Cardiac septum (tissue), 1 donor: ENCODE results near the gene GFI1B. TPM values are rescaled to one million over a fixed set of nuclear protein-coding genes. Genes with fewer than 3 reads are reported as not detected.
"Not testable (repeated sequence)": the region's sequence is repeated elsewhere in the genome, so short reads cannot be mapped to it uniquely, and the experiment has no call there.

Experiments used
- DNase-seq: peaks from one replicate; pipeline ENCODE4 v3.0.0-alpha.2; 2020; ENCODE audit warnings: low spot score
- intact Hi-C: fragments of 100-400 bp; cut with DNase I; formaldehyde crosslinking; loops from one replicate; pipeline ENCODE4 v1.14.0; 2022
- total RNA-seq: library from RNA; stranded (reverse); fragmentation: NEBNext Ultra II Directional; extraction: Animal tissue kit (Norgen Biotek cat#: 25700); gene quantifications from one replicate; pipeline ENCODE4 v1.2.1, GENCODE V29; 2021
- donor health status: DM: no; HTN: no; CAD: no.

Gene GFI1B
- total RNA-seq, 1 donor from 2014 or later = not detected

DNA sequence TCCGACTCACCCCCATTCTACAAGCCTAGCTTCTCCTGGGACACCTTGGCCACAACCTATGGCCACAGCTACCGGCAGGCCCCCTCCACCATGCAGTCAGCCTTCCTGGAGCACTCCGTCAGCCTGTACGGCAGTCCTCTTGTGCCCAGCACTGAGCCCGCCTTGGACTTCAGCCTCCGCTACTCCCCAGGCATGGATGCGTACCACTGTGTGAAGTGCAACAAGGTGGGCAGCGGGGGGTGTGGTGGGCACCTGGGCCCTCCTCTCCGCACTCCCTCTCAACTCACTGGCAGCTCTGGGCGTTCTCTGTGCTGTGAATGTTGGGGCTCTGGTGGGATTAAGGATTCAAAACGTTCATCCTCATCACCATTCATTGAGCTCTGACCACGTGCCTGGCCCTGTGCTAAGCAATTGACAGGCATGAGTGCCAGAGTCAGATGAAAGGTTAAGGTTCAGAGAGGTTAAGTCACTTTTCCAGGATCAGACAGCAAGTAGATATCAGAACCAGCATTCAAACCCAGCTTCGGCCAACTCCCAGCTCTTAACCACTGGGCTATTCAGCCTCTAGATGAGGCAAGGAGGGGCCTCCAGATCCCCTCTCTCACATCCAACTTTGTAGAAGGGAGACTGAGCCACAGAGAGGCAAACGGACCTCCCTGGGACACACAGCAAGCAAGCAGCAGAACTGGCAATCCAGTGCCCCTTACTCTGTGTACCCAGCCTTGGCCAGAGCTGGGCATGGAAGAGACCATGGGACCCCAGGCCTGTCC, 9.9 kb downstream of the GFI1B start:
- DNase-seq = no peak
- intact Hi-C loops = no loop called here

DNA sequence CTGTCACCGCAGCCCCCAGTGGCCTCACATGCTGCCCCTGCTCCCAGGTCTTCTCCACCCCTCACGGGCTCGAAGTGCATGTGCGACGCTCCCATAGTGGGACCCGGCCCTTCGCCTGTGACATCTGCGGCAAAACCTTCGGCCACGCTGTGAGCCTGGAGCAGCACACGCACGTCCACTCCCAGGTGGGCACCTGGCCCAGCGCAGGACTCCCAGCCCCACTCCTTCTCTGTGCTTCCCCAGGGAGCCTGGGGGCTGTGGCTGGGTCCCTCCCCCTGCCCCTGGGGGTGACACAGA, 10.5 kb downstream of the GFI1B start:
- DNase-seq = no peak
- intact Hi-C loops = no loop called here

DNA sequence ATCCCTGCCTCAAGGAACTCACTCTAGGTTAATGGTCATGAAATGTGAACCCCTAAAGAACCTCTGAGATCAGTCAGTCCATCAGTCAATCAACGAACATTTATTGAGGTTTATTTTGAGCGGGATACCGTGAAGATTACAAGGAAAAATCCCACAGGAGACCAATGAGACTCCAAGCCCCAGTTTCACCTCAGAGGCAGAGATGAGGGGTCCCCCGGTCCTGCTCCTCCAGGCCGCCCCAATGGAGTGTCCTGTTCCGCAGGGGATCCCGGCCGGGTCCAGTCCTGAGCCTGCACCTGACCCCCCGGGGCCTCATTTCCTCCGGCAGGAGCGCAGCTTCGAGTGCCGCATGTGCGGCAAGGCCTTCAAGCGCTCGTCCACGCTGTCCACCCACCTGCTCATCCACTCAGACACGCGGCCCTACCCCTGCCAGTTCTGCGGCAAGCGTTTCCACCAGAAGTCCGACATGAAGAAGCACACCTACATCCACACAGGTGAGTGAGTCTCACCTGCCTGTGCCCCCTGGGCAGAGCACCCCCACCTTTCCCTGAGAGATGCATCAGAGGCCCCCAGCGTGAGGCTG, 11.0 kb downstream of the GFI1B start:
- DNase-seq = no peak
- intact Hi-C loops = no loop called here

DNA sequence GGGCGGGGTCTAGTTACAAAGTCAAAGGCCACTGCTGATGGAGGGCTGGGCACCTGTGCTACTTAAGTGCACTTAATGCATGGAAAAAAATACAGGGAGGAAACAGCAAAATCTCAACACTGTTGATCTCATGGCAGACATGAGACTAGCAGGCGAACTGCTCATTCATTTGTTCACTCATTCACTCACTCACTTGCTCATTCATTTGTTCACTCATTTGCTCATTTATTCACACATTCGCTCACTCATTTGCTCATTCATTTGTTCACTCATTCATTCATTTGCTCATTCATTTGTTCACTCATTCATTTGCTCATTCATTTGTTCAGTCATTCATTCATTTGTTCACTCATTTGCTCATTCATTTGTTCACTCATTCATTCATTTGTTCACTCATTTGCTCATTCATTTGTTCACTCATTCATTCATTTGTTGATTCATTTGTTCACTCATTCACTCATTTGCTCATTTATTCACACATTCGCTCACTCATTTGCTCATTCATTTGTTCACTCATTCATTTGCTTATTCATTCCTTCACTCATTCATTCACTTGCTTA, 11.6 kb downstream of the GFI1B start:
- intact Hi-C loops, DNase-seq: not testable (repeated sequence)

DNA sequence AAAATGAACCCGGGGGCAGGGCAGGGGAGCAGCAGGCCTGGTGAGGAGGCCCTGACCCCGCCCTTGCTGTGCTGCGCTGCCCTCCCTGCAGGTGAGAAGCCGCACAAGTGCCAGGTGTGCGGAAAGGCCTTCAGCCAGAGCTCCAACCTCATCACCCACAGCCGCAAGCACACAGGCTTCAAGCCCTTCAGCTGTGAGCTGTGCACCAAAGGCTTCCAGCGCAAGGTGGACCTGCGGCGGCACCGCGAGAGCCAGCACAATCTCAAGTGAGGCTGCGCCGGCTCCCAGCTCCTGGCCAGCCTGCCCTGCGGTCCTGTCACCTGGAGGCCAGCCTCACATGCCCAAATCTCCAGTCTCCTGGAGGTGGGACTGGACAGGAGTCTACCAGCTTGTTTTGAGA, 12.3 kb downstream of the GFI1B start:
- no peak for DNase-seq
- intact Hi-C loops = no loop called here

DNA sequence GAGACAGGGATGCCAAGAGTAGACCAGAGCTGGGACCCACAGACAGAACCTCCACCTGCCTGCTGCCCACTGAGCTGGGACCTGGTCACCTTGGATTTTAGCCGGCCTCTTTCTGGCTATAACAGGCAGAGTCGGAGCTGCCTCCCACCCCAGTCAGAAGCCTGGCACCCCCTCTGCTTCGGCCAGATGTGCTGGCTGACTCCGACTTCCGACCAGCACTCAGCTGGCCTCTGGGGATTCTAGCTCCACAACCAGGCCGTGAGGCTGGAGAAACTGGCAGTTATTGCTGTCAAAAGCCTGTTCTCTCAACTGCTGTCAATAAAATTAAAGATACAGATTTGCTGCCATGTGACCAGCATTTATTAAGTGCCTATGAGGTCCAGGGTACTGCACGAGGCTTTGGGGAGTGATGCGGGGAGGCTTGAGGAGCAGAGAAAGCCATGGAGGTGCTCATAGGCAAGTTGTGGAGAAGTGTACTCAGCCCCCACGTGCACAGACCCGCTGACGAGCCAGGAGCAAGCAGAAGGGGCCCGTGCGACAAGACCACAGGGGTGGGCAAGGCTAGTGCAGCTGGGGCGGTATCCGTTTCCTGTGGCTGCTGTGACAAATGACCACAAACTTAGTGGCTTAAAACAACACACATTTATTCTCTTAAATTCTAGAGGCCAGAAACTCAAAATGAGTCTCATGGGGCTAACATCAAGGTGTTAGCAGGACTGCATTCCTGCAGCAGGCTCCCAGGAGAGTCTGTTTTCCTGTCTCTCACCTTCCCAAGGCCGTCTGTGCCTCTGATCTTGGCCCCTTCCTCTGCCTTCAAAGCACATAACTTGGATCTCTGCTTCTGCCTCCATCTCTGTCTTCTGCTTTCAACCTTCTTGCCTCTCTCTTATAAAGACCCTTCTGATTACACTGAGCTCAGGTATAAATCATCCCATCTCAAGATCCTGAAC, 13.1 kb downstream of the GFI1B start:
- intact Hi-C loops = no loop called here

DNA sequence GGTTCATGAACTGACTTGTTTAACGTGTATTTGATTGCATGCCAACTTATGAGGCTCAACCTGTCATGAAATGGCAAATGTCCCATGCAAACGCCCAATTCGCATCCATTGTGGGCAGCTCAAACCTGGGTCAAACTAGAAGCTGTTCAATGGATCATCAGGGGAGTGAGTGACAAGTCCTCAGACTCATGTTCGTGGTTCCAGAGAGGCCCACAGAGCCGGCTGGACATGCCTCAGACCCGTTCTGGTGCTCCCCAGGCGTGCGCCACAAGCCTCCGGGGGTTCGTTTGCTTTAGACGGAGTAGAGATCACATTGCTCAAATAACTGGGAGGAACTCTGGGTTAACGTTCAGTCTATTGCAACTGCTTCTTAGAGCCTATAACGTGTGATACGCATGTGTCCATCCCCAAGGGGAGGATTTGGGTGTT, 15.0 kb downstream of the GFI1B start:
- DNase-seq = no peak
- intact Hi-C loops = no loop called here

More for the DNA sequence above, 13.1 kb downstream of the GFI1B start:
- no peak for DNase-seq

DNA sequence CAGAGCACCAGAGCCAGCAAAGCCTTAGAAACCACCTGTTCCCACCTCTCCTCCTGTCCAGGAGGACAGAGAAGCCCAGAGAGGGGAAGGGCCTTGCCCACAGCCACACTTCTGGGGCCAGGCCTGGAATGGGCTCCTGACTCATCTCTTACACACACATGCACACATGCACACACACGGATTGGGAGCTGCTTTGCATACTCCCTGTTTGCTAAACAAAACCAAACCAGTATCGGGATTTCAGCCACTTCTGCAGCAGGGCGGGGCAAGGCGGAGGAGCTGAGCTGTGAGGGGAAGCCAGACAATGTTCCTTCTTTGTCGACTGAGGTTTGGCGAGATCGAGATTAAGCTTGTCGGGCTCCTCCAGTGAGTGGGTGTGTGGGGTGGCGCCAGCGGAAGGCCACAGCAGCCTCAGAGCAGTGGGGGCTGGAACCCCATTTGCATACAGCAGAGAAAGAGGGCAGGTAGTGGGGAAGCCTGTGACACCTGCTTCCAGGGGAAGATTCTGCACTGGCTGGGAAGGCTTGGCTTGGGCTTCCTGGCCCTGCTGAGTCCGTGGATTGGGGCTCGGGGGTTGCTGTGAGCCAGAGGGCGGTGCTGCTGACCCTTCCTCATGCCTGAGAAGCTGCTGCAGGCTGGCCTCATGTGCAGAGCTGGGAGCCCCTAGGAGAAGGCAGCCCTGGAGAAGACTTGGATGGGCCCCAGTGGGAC, 16.1 kb downstream of the GFI1B start:
- no peak for DNase-seq
- intact Hi-C loops = no loop called here

DNA sequence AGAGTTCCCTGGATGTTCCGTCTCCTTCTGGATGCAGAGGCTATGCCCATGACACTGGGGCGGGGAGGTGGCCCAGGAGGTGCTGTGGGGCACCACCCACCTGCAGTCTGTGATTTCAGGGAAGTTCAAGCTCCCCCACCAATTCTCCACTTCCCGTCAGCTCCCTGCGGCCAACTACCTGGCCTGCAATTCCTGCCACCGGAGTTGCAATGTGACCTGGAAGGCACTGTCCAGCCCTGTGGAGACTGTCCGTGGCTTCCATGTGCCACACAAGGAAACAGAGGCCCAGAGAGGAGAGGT, 16.6 kb downstream of the GFI1B start:
- no peak for DNase-seq
- intact Hi-C loops = no loop called here

DNA sequence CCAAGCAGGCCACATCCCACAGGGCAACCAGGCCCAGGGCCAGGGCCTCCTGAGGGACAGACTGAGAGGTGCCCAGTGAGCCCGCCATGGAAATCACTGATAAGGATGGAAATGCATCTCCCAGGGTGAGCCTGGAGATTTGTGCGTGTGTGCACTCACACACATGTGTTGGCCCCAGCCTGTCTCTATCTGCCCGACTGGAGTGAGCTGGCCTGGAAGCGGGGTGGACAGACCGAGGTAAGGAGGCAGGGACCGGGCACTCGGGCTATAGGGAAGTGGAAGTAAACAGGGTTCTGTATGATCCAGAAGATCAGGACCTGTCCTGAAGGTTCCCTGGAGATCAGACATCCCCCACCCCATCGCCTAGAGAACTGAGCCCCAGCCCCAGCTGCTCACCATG, 17.4 kb downstream of the GFI1B start:
- DNase-seq = no peak
- intact Hi-C loops = no loop called here

DNA sequence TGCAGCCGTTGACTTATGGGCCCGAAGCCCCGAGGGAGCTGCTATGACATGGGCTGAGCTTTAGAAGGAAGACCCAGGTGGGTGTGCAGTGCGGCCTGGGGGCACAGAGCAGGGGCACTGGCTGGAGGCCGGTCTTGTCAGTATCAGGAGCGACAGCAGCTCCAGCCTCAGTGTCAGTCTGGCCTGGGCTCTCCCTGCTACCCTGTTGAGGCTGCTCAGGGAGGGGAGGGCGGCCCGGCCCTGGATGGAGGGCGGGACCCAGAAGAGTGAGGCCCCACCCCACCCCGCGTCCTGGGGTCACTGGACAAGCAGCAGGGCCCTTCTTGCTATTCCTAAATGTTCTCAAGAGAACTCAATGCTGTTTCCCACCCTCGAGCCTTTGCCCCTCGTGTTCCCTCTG, 18.0 kb downstream of the GFI1B start:
- intact Hi-C loops = no loop called here
- no peak for DNase-seq

DNA sequence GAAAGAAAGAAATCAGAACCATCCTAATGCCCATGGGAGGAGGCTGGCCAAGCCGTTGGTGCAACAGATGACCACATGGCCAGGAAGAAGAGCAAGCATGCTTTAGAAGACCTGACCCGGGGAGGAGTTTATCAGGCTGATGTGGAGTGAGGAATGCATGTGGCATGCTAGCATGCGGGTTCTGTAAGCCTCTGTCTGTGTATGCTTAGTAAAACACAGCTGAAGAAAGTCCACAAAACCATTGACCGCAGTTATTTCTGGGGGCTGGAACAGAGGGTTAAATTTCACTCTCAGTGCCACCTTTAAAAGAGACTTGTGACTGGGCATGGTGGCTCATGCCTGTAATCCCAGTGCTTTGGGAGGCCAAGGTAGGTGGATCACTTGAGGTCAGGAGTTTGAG, 19.1 kb downstream of the GFI1B start:
- intact Hi-C loops = no loop called here
- DNase-seq = peak; percentile 19

DNA sequence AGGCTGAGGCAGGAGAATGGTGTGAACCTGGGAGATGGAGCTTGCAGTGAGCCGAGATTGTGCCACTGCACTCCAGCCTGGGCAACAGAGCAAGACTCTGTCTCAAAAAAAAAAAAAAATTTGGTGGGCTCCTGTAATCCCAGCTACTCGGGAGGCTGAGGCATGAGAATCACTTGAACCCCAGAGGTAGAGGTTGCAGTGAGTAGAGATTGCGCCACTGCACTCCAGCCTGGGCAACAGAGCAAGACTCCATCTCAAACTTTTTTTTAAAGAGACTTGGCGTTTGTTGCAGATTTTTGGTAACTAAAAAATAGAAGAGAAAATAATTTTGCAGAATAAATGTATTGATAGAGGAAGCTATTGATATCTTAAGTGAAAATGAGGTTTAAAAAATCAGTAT, 19.7 kb downstream of the GFI1B start:
- intact Hi-C loops, DNase-seq: not testable (repeated sequence)

DNA sequence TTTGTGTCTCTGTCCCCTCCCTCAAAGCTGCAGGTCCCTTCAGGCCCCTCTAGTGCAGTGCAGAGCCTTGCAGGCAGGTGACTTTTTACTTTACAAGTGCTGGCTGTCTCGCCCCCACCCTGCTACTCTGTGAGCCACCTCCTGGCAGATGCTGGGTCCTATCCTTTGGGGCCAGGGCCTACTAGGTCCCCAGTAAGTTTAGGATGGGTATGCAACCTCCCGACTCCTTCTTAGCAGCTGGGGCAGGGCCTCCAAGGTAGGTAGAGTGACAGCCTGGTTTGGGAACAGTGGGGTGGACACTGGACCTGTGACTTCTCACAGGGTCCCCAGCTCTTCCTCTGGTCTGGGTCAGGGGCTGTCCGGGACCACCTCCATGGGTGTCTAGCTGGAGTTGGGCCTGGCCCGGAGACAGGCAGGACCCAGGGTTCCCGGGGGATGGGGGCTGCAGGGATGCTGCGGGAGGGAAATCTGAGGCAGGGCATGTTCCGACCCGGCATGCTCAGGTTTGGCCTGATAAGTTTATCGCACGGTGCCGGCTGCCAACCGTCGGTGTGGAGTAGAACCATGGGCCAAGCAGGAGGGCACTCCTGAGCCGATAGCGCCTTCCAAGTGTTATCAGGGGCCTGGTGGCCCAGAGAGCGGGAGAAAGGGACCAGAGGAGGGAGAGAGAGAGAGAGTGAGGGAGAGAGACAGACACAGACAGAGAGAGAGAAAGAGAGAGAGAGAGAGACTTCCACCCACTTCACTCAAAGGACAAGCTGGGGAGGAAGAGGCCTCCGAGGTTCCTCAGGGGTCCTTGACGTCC, 20.5 kb downstream of the GFI1B start:
- intact Hi-C loops = no loop called here
- DNase-seq = peak; percentile 72

DNA sequence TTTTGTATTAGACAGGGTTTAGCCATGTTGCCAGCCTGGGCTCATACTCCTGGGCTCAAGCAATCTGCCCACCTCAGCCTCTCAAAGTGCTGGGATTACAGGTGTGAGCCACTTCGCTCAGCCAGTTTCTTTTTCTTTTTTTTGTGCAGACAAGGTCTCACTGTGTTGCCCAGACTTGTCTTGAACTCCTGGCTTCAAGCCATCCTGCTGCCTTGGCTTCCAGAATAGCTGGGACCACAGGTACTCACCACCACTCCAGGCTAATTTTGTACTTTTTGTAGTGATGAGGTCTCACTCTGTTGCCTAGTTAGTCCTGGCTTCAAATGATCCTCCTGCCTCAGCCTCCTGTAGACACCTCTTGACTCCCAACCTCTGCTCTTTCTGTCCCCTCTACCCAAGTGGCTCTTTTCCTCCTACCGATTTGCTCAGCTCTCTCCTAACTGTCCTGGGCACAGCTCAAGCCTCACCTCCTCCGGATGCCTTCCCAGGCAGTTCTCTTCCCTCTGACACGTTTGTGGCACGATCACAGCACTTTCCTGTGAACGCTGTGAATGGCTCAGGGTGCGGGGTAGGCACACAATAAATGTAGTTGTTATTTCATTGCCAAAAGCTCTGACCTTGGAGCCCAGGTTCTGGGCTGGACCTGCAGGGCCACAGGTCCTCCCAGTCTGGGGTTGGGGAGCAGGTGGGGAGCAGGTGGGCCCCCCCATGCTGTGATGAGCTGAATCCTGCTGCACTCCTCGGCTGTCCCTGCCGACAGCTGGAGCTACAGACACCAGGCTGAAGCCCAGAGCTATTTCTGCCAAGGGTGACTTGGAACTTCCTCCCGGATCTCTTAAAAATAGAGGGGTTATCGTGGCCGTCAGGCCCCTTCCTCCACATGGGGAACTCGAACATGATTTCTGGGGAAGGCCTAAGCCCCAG, 23.9 kb downstream of the GFI1B start:
- no peak for DNase-seq
- intact Hi-C loops = no loop called here

DNA sequence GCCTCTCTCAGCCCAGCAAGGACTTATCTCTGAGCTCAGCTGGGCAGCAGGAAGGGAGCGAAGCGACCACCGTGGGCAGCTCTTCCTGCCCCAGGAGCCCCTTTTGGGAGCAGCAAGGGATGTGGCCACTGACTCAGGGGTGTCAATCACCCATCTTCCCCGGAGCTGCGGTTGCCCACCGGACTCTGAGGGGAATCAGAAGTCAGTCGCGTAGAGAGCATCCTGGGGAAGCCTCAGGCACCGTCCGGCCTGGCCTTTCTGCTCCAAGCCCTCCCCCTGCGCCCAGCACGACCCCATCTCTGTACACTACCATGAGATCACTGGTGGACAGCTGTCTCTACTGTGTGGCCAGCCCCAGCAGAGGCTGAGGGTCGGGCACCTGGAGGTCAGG, 24.6 kb downstream of the GFI1B start:
- DNase-seq = no peak
- intact Hi-C loops = no loop called here

DNA sequence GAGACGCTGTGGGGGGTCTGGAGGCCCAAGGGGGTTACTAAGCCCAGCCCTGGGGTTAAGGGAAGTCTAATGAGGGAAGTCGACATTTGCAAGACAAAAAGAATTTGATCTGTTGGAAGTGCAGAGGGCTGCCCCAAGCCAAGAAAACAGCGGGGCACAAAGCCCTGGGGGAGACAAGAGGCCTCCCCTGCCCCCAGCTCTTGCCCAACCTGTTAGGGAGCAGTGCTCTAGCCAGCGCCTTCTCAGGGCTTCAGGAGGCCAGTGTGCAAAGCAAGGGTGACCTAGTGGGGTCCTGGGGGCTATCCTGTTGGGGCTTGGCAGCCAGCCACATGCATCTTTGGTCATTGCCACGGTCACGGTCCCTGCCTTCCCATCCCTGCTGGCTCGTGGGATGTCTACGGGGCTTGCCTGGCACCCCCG, 25.2 kb downstream of the GFI1B start:
- no peak for DNase-seq
- intact Hi-C loops = no loop called here
